AG10803 (cell line): ENCODE data around the gene DMWD.

Source experiments
- DNase-seq: peaks from one replicate; pipeline ENCODE4 v3.0.0; 2010; ENCODE audit warnings: low read depth
- H3K4me3 ChIP-seq: 2 replicates; pipeline ENCODE4 v1.5.1; 2011; ENCODE audit warnings: mild to moderate bottlenecking, low read length, control low read depth
- CTCF ChIP-seq: conservative IDR thresholded peaks from 2 replicates; pipeline ENCODE4 v1.5.1; 2011; ENCODE audit warnings: mild to moderate bottlenecking, low read length, control low read depth, inconsistent platforms

DMWD gene

GRCh38 chr19:45770192-45771101 is 22.2 kb downstream of the DMWD start:
- DNase-seq, result peak; percentile 98
- peak overlapping the region; percentile 58 for H3K4me3 ChIP-seq
- peak; percentile 66 for TF ChIP-seq CTCF

- TF ChIP-seq CTCF, result no peak
- DNase-seq, result peak; percentile 54
Observed at GRCh38 chr19:45769821-45770191, 22.8 kb downstream of the DMWD start.

GRCh38 chr19:45768984-45769782 is 23.5 kb downstream of the DMWD start, which contains the start of gene SIX5:
TSS of gene SIX5 (minus strand) at chr19:45769252. CDS start at chr19:45768844, 408 bp downstream.
- H3K4me3 ChIP-seq, result peak within 1 kb of the TSS; percentile 91
- peak; percentile 98 for DNase-seq
- no peak for TF ChIP-seq CTCF

More at GRCh38 chr19:45769821-45770191, 22.8 kb downstream of the DMWD start:
- H3K4me3 ChIP-seq, result peak overlapping the region; percentile 58

- no peak for TF ChIP-seq CTCF
- DNase-seq, result peak; percentile 63
- H3K4me3 ChIP-seq, result peak overlapping the region; percentile 91
Observed at GRCh38 chr19:45768655-45768983, 24.0 kb downstream of the DMWD start.

- DNase-seq, result peak; percentile 73
- no peak for TF ChIP-seq CTCF
- peak overlapping the region; percentile 91 for H3K4me3 ChIP-seq
Observed at GRCh38 chr19:45767881-45768654, 24.6 kb downstream of the DMWD start.

GRCh38 chr19:45767410-45767880 is 25.2 kb downstream of the DMWD start:
- peak; percentile 82 for DNase-seq
- no peak for TF ChIP-seq CTCF
- H3K4me3 ChIP-seq, result peak overlapping the region; percentile 91
